Parathyroid adenoma (tissue), 2 donors: ENCODE results near the gene TMSB4X.
A peak's percentile ranks its signal among the peaks of the same experiment; 100 is the strongest.
"Not testable (repeated sequence)": the region's sequence is repeated elsewhere in the genome, so short reads cannot be mapped to it uniquely, and the experiment has no call there.

Experiments used
- H2AFZ ChIP-seq: fragments of 300-600 bp; sonication (generic); one replicate; pipeline ENCODE4 v1.7.0; 2017; ENCODE audit warnings: antibody characterized with exemption, mild to moderate bottlenecking
- H3K27ac ChIP-seq: fragments of 300-600 bp; sonication (generic); one replicate; pipeline ENCODE4 v1.7.0; 2017
- H3K27me3 ChIP-seq: fragments of 300-600 bp; sonication (generic); one replicate; pipeline ENCODE4 v1.7.0; 2017; ENCODE audit warnings: low read length; ENCODE audit not compliant: control insufficient read depth, insufficient read depth
- H3K36me3 ChIP-seq: fragments of 300-600 bp; sonication (generic); one replicate; pipeline ENCODE4 v1.7.0; 2017; ENCODE audit warnings: low read length; ENCODE audit not compliant: control insufficient read depth, insufficient read depth
- H3K4me1 ChIP-seq: fragments of 300-600 bp; sonication (generic); one replicate; pipeline ENCODE4 v1.7.0; 2017; ENCODE audit warnings: control low read depth
- H3K4me2 ChIP-seq: fragments of 300-600 bp; sonication (generic); one replicate; pipeline ENCODE4 v1.7.0; 2017; ENCODE audit warnings: low read length
- H3K4me3 ChIP-seq: fragments of 300-600 bp; sonication (generic); one replicate; pipeline ENCODE4 v1.7.0; 2017; ENCODE audit warnings: low read depth, low read length
- H3K79me2 ChIP-seq: fragments of 300-600 bp; sonication (generic); one replicate; pipeline ENCODE4 v1.7.0; 2017; ENCODE audit warnings: control low read depth
- H3K9ac ChIP-seq: fragments of 300-600 bp; sonication (generic); one replicate; pipeline ENCODE4 v1.7.0; 2017; ENCODE audit warnings: mild to moderate bottlenecking
- H3K9me3 ChIP-seq: fragments of 300-600 bp; sonication (generic); one replicate; pipeline ENCODE4 v1.7.0; 2017; ENCODE audit warnings: low read length; ENCODE audit not compliant: control insufficient read depth
- CTCF ChIP-seq: fragments of 300-600 bp; sonication (generic); IDR thresholded peaks from one replicate; pipeline ENCODE4 v1.7.0; 2017; ENCODE audit warnings: antibody characterized with exemption, mild to moderate bottlenecking
- donor health status: primary hyperparathyroidism.

The TMSB4X gene

GRCh38 chrX:13010546-13010945, 35.6 kb downstream of the TMSB4X start:
- Histone ChIP-seq H3K36me3 (no peaks in the 10 kb centered on the region), H3K4me1 (no peaks in the 10 kb centered on the region), H3K9ac (no peak overlapping the region), H3K9me3 (no peaks in the 10 kb centered on the region), H3K4me2 (no peak overlapping the region), H3K27me3 (no peaks in the 10 kb centered on the region), H3K27ac (no peak overlapping the region), H2AFZ (no peak overlapping the region), H3K4me3 (no peak overlapping the region), H3K79me2 (no peaks in the 10 kb centered on the region)
- no peak for TF ChIP-seq CTCF

- peak overlapping the region; percentile 43 for H2AFZ ChIP-seq
- no peaks in the 10 kb centered on the region for H3K4me1 ChIP-seq
- no peaks in the 10 kb centered on the region for H3K36me3 ChIP-seq
- no peak overlapping the region for H3K9ac ChIP-seq
- no peaks in the 10 kb centered on the region for H3K27me3 ChIP-seq
- H3K27ac ChIP-seq, result peak overlapping the region; percentile 22
- TF ChIP-seq CTCF, result no peak
- no peaks in the 10 kb centered on the region for H3K79me2 ChIP-seq
- no peaks in the 10 kb centered on the region for H3K9me3 ChIP-seq
- H3K4me3 ChIP-seq, result no peak overlapping the region
- no peak overlapping the region for H3K4me2 ChIP-seq
These were observed 38.6 kb downstream of the TMSB4X start for GRCh38 chrX:13013363-13014110.

- Histone ChIP-seq H3K36me3 (no peaks in the 10 kb centered on the region), H3K79me2 (no peaks in the 10 kb centered on the region), H3K4me3 (no peak overlapping the region), H3K27ac (no peak overlapping the region), H2AFZ (peak overlapping the region; percentile 43), H3K9ac (no peak overlapping the region), H3K4me1 (no peaks in the 10 kb centered on the region), H3K4me2 (no peak overlapping the region), H3K9me3 (no peaks in the 10 kb centered on the region), H3K27me3 (no peaks in the 10 kb centered on the region)
- TF ChIP-seq CTCF, result no peak
These were observed 39.5 kb downstream of the TMSB4X start for GRCh38 chrX:13014111-13015096.

- no peaks in the 10 kb centered on the region for H3K9me3 ChIP-seq
- no peaks in the 10 kb centered on the region for H3K4me1 ChIP-seq
- no peak overlapping the region for H3K27ac ChIP-seq
- no peak overlapping the region for H3K9ac ChIP-seq
- TF ChIP-seq CTCF, result no peak
- no peak overlapping the region for H3K4me3 ChIP-seq
- no peaks in the 10 kb centered on the region for H3K79me2 ChIP-seq
- no peaks in the 10 kb centered on the region for H3K27me3 ChIP-seq
- no peak overlapping the region for H2AFZ ChIP-seq
- no peak overlapping the region for H3K4me2 ChIP-seq
- no peaks in the 10 kb centered on the region for H3K36me3 ChIP-seq
These were observed 40.8 kb downstream of the TMSB4X start for GRCh38 chrX:13015536-13016236.

GRCh38 chrX:13016731-13017130, 41.8 kb downstream of the TMSB4X start:
- not testable (repeated sequence) for H3K9me3 ChIP-seq, H3K4me2 ChIP-seq, H3K27ac ChIP-seq, H3K36me3 ChIP-seq, H3K4me1 ChIP-seq, H3K9ac ChIP-seq, H3K79me2 ChIP-seq, H3K4me3 ChIP-seq, H3K27me3 ChIP-seq, H2AFZ ChIP-seq
